ENCODE measurements around the gene SPEM3.

The SPEM3 gene

GRCh38 chr17:7439462-7440112 is 10.9 kb downstream of the SPEM3 start, which contains the start of gene FGF11:
FGF11 (plus strand) TSS chr17:7439512; CDS start chr17:7439621, 109 bp downstream.
- no peak for DNase-seq (ENCODE audit: low read depth)
- H3K4me3 ChIP-seq (ENCODE audit: control insufficient read depth, low read depth, low read length), result peak within 1 kb of the TSS; percentile 45
- TF ChIP-seq CTCF (IDR thresholded peaks at IDR 0.05; ENCODE audit: control insufficient read depth, insufficient read depth, low read depth, low read length, missing control alignments), result no peak

- peak overlapping the region; percentile 45 for H3K4me3 ChIP-seq (ENCODE audit: control insufficient read depth, low read depth, low read length)
- no peak for DNase-seq (ENCODE audit: low read depth)
- TF ChIP-seq CTCF (IDR thresholded peaks at IDR 0.05; ENCODE audit: control insufficient read depth, insufficient read depth, low read depth, low read length, missing control alignments), result no peak
Observed at GRCh38 chr17:7440113-7440833, 11.6 kb downstream of the SPEM3 start.

GRCh38 chr17:7440834-7441195 is 12.2 kb downstream of the SPEM3 start:
- TF ChIP-seq CTCF (IDR thresholded peaks at IDR 0.05; ENCODE audit: control insufficient read depth, insufficient read depth, low read depth, low read length, missing control alignments), result peak; percentile 11
- no peak overlapping the region; the same call in 1 of the 2 replicates for H3K4me3 ChIP-seq (ENCODE audit: control insufficient read depth, low read depth, low read length)
- DNase-seq (ENCODE audit: low read depth), result no peak

GRCh38 chr17:7441266-7441665 is 12.6 kb downstream of the SPEM3 start:
- no peak overlapping the region for H3K4me3 ChIP-seq (ENCODE audit: control insufficient read depth, low read depth, low read length)
- no peak for TF ChIP-seq CTCF (IDR thresholded peaks at IDR 0.05; ENCODE audit: control insufficient read depth, insufficient read depth, low read depth, low read length, missing control alignments)
- no peak for DNase-seq (ENCODE audit: low read depth)

GRCh38 chr17:7442142-7442541 is 13.5 kb downstream of the SPEM3 start:
- H3K4me3 ChIP-seq (ENCODE audit: control insufficient read depth, low read depth, low read length), result no peak overlapping the region
- no peak for DNase-seq (ENCODE audit: low read depth)
- no peak for TF ChIP-seq CTCF (IDR thresholded peaks at IDR 0.05; ENCODE audit: control insufficient read depth, insufficient read depth, low read depth, low read length, missing control alignments)

GRCh38 chr17:7443499-7444485 is 15.1 kb downstream of the SPEM3 start:
- TF ChIP-seq CTCF (IDR thresholded peaks at IDR 0.05; ENCODE audit: control insufficient read depth, insufficient read depth, low read depth, low read length, missing control alignments), result no peak
- no peak overlapping the region for H3K4me3 ChIP-seq (ENCODE audit: control insufficient read depth, low read depth, low read length)
- DNase-seq (ENCODE audit: low read depth), result no peak

Measured in AG09309 (cell line).